ENCODE data around the gene XPNPEP3.

Gene XPNPEP3

GRCh38 chr22:40950962-40951794, 94.2 kb downstream of the XPNPEP3 start, which contains the start of gene RBX1:
TSS of gene RBX1 (plus strand) at chr22:40951378. CDS start at chr22:40951399, 21 bp downstream.
- peak; percentile 98 for DNase-seq

- no peak for DNase-seq
Observed at GRCh38 chr22:40951795-40952605, 95.1 kb downstream of the XPNPEP3 start.

GRCh38 chr22:40953471-40953870, 96.5 kb downstream of the XPNPEP3 start:
- no peak for DNase-seq

- no peak for DNase-seq
Observed at GRCh38 chr22:40954113-40954512, 97.2 kb downstream of the XPNPEP3 start.

GRCh38 chr22:40955571-40955970, 98.6 kb downstream of the XPNPEP3 start:
- no peak for DNase-seq

- DNase-seq, result no peak
Observed at GRCh38 chr22:40957601-40958000, 100.7 kb downstream of the XPNPEP3 start.

- no peak for DNase-seq
Observed at GRCh38 chr22:40958299-40958698, 101.4 kb downstream of the XPNPEP3 start.

- no peak for DNase-seq
Observed at GRCh38 chr22:40960145-40960544, 103.2 kb downstream of the XPNPEP3 start.

- no peak for DNase-seq
Observed at GRCh38 chr22:40965936-40966725, 109.2 kb downstream of the XPNPEP3 start.

GRCh38 chr22:40966726-40967085, 109.8 kb downstream of the XPNPEP3 start:
- no peak for DNase-seq

GRCh38 chr22:40967111-40967760, 110.3 kb downstream of the XPNPEP3 start:
- DNase-seq, result no peak

- no peak for DNase-seq
Observed at GRCh38 chr22:40972587-40972986, 115.6 kb downstream of the XPNPEP3 start.

GRCh38 chr22:40973144-40973543, 116.2 kb downstream of the XPNPEP3 start:
- no peak for DNase-seq

GRCh38 chr22:40975366-40975765, 118.4 kb downstream of the XPNPEP3 start:
- no peak for DNase-seq

- no peak for DNase-seq
Observed at GRCh38 chr22:40976866-40977700, 120.1 kb downstream of the XPNPEP3 start.

- no peak for DNase-seq
Observed at GRCh38 chr22:40979198-40979597, 122.2 kb downstream of the XPNPEP3 start.

GRCh38 chr22:40979871-40980270, 122.9 kb downstream of the XPNPEP3 start:
- DNase-seq, result no peak
